Activated CD4-positive, alpha-beta T cell treated with anti-CD3 and anti-CD28 coated beads, Interleukin-2, amount 10 ng/mL, durations not matched to agents 24 days and 14 days (primary cell): ENCODE measurements around the gene CDA. TPM values are rescaled to one million over a fixed set of nuclear protein-coding genes. Genes with fewer than 3 reads are reported as not detected.

ENCODE experiments used
- DNase-seq: peaks from one replicate; pipeline ENCODE4 v3.0.0; 2022
- H3K27ac Mint-ChIP-seq: one replicate; pipeline ENCODE4 v1.8.0; 2022; ENCODE audit warnings: mild to moderate bottlenecking, mixed read lengths
- H3K27me3 Mint-ChIP-seq: one replicate; pipeline ENCODE4 v1.8.0; 2022; ENCODE audit warnings: mixed read lengths
- H3K36me3 Mint-ChIP-seq: one replicate; pipeline ENCODE4 v1.8.0; 2022; ENCODE audit warnings: low read depth, mild to moderate bottlenecking, mixed read lengths
- H3K4me1 Mint-ChIP-seq: one replicate; pipeline ENCODE4 v1.8.0; 2021; ENCODE audit warnings: mixed read lengths
- H3K4me3 Mint-ChIP-seq: one replicate; pipeline ENCODE4 v1.8.0; 2022; ENCODE audit warnings: mild to moderate bottlenecking, moderate library complexity, mixed read lengths
- H3K9me3 Mint-ChIP-seq: one replicate; pipeline ENCODE4 v1.8.0; 2021; ENCODE audit warnings: mixed read lengths
- intact Hi-C: fragments of 100-400 bp; cut with micrococcal nuclease; formaldehyde crosslinking; loops from one replicate; pipeline ENCODE4 v1.15.1; 2023
- total RNA-seq: library from RNA; stranded (reverse); gene quantifications from 2 replicates; pipeline ENCODE4 v1.2.3, GENCODE V29; 2022

Gene CDA
- total RNA-seq, 1 donor from 2014 or later: not detected

- Mint-ChIP-seq H3K4me3 (peak overlapping the region; percentile 85), H3K27ac (peak overlapping the region; percentile 60), H3K27me3 (peaks cover 8% of the 10 kb centered on the region), H3K36me3 (peaks cover 1% of the 10 kb centered on the region), H3K4me1 (peaks cover 7% of the 10 kb centered on the region), H3K9me3 (no peaks in the 10 kb centered on the region)
- intact Hi-C loops: loop anchor here (1.0 to 5.0 kb wide), 2 partner anchors 27 to 127 kb away; partner anchors contain the start of genes DDOST and MUL1
- peak; percentile 73 for DNase-seq
These were observed 45.2 kb downstream of the CDA start for GRCh38 chr1:20634065-20634593.

GRCh38 chr1:20634594-20635084 lies 45.7 kb downstream of the CDA start:
- H3K4me1 Mint-ChIP-seq: peaks cover 7% of the 10 kb centered on the region
- H3K27ac Mint-ChIP-seq: no peak overlapping the region
- H3K4me3 Mint-ChIP-seq: peak overlapping the region; percentile 85
- DNase-seq: peak; percentile 72
- no peaks in the 10 kb centered on the region for H3K9me3 Mint-ChIP-seq
- H3K36me3 Mint-ChIP-seq: peaks cover 1% of the 10 kb centered on the region
- H3K27me3 Mint-ChIP-seq: peaks cover 6% of the 10 kb centered on the region
- intact Hi-C loops: loop anchor here (1.0 to 5.0 kb wide), 2 partner anchors 27 to 127 kb away; partner anchors contain the start of genes DDOST and MUL1

DNA sequence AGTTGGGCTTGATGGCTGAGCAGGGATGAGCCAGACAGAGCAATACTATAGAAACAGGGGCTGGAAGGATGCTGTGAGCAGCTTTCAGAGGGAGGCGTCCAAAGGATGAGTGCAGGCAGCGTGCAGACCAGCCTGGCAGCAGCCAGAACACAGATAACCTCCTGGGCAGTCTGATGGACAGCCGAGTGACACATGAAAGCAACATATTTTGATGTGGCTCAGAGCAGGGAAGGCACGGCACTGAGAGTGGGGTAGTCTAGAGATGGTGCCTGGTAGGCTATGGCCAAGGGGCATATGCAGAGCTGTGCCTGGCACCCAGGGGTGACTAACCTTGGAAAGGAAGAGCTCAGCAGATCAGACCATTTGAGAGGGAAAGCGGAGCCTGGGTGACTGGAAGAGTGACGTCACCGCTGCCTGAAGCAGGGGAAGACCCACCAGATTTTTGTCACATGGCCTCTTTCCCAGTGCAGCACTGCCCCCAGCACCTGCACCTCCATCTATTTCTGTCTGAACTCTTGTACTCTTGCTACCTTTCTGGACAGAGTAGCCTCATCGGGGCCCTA lies 48.0 kb downstream of the CDA start:
- DNase-seq: no peak
- Mint-ChIP-seq H3K27ac (no peak overlapping the region), H3K27me3 (no peaks in the 10 kb centered on the region), H3K36me3 (peaks cover 1% of the 10 kb centered on the region), H3K4me3 (no peak overlapping the region), H3K4me1 (peaks cover 7% of the 10 kb centered on the region), H3K9me3 (no peaks in the 10 kb centered on the region)
- intact Hi-C loops: no loop called here

- no peak overlapping the region for H3K27ac Mint-ChIP-seq
- intact Hi-C loops: loop anchor here (1.0 kb wide), 2 partner anchors 65 to 118 kb away; no protein-coding TSS in a partner anchor
- no peak overlapping the region for H3K4me3 Mint-ChIP-seq
- no peaks in the 10 kb centered on the region for H3K27me3 Mint-ChIP-seq
- no peaks in the 10 kb centered on the region for H3K4me1 Mint-ChIP-seq
- DNase-seq: peak; percentile 89
- H3K36me3 Mint-ChIP-seq: peaks cover 1% of the 10 kb centered on the region
- no peaks in the 10 kb centered on the region for H3K9me3 Mint-ChIP-seq
These were observed 51.3 kb downstream of the CDA start for GRCh38 chr1:20640183-20640597.

DNA sequence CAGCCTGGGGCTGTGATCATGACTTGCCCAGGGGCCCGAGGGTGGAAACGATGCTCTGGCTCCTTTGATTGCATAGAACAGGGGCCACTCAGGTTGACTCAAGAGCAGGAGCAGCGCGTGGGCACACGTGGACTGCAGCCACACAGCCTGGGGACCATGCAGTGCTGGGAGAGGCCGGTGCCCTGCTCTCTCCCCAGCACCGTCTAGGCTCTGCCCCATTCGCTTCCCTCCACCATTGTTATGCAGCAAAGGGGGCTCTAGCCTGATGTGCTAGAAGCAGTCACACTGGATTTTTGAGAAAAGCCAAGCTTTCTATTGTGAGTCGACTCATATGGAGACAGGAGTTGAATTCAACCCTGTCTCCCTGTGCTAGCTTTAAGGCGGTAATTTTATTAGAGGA lies 53.1 kb downstream of the CDA start:
- no peaks in the 10 kb centered on the region for H3K9me3 Mint-ChIP-seq
- intact Hi-C loops: no loop called here
- H3K4me3 Mint-ChIP-seq: no peak overlapping the region
- peaks cover 1% of the 10 kb centered on the region for H3K36me3 Mint-ChIP-seq
- H3K27ac Mint-ChIP-seq: no peak overlapping the region
- no peaks in the 10 kb centered on the region for H3K4me1 Mint-ChIP-seq
- DNase-seq: no peak
- H3K27me3 Mint-ChIP-seq: no peaks in the 10 kb centered on the region

DNA sequence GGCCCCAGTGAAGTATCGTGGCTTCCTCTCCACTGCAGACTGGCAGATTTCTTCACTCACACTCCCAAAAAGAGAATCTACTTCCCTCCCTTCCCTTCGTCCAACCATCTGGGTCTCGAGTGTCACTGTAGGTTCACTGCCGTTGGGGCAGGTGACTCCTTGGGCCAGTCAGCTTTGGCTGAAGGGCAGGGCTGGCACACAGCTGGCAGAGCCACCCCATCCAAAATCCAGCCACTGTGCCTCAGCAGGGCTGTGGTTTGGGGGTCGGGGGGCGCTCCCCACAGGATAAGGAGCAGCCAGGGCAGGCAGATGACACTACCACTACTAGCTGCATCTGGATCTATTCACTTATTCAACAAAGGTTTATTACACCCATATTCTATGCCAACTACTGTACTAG lies 54.2 kb downstream of the CDA start:
- H3K36me3 Mint-ChIP-seq: peaks cover 1% of the 10 kb centered on the region
- intact Hi-C loops: no loop called here
- no peaks in the 10 kb centered on the region for H3K9me3 Mint-ChIP-seq
- no peaks in the 10 kb centered on the region for H3K27me3 Mint-ChIP-seq
- no peak overlapping the region for H3K4me3 Mint-ChIP-seq
- no peak overlapping the region for H3K27ac Mint-ChIP-seq
- no peak for DNase-seq
- H3K4me1 Mint-ChIP-seq: no peaks in the 10 kb centered on the region

- no peak overlapping the region for H3K27ac Mint-ChIP-seq
- no peaks in the 10 kb centered on the region for H3K9me3 Mint-ChIP-seq
- intact Hi-C loops: no loop called here
- no peak overlapping the region for H3K4me3 Mint-ChIP-seq
- no peaks in the 10 kb centered on the region for H3K4me1 Mint-ChIP-seq
- DNase-seq: no peak
- peaks cover 7% of the 10 kb centered on the region for H3K36me3 Mint-ChIP-seq
- H3K27me3 Mint-ChIP-seq: no peaks in the 10 kb centered on the region
These were observed 55.5 kb downstream of the CDA start for GRCh38 chr1:20644416-20644815.

DNA sequence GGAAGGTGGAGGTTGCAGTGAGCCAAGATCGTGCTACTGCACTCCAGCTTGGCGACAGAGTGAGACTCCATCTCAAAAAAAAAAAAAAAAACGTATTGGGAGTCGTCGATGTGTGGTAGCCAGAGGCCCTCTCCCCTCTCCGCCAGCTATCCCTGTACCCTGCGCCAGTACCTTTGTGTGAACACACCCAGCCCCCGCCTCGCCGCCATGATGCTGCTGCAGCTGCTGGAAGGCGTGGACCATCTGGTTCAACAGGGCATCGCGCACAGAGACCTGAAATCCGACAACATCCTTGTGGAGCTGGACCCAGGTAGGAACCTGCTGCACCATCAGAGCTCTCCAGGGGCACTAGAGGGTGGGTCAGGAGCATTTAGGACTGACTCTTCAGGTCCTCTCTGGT lies 56.5 kb downstream of the CDA start:
- Mint-ChIP-seq H3K4me1 (no peaks in the 10 kb centered on the region), H3K9me3 (no peaks in the 10 kb centered on the region), H3K27ac (no peak overlapping the region), H3K27me3 (no peaks in the 10 kb centered on the region), H3K36me3 (peaks cover 14% of the 10 kb centered on the region), H3K4me3 (no peak overlapping the region)
- intact Hi-C loops: no loop called here
- no peak for DNase-seq

GRCh38 chr1:20648438-20648837 lies 59.5 kb downstream of the CDA start:
- H3K9me3 Mint-ChIP-seq: no peaks in the 10 kb centered on the region
- no peaks in the 10 kb centered on the region for H3K27me3 Mint-ChIP-seq
- H3K4me1 Mint-ChIP-seq: no peaks in the 10 kb centered on the region
- peaks cover 38% of the 10 kb centered on the region for H3K36me3 Mint-ChIP-seq
- intact Hi-C loops: no loop called here
- no peak for DNase-seq
- no peak overlapping the region for H3K27ac Mint-ChIP-seq
- H3K4me3 Mint-ChIP-seq: no peak overlapping the region

GRCh38 chr1:20648946-20649345 lies 60.0 kb downstream of the CDA start:
- H3K27ac Mint-ChIP-seq: no peak overlapping the region
- H3K36me3 Mint-ChIP-seq: peaks cover 43% of the 10 kb centered on the region
- H3K9me3 Mint-ChIP-seq: no peaks in the 10 kb centered on the region
- no peak overlapping the region for H3K4me3 Mint-ChIP-seq
- intact Hi-C loops: no loop called here
- no peak for DNase-seq
- no peaks in the 10 kb centered on the region for H3K4me1 Mint-ChIP-seq
- no peaks in the 10 kb centered on the region for H3K27me3 Mint-ChIP-seq

- intact Hi-C loops: no loop called here
- Mint-ChIP-seq H3K27me3 (no peaks in the 10 kb centered on the region), H3K9me3 (no peaks in the 10 kb centered on the region), H3K27ac (no peak overlapping the region), H3K4me3 (no peak overlapping the region), H3K4me1 (peaks cover 5% of the 10 kb centered on the region), H3K36me3 (peaks cover 70% of the 10 kb centered on the region)
- no peak for DNase-seq
These were observed 63.4 kb downstream of the CDA start for GRCh38 chr1:20652300-20652699.

DNA sequence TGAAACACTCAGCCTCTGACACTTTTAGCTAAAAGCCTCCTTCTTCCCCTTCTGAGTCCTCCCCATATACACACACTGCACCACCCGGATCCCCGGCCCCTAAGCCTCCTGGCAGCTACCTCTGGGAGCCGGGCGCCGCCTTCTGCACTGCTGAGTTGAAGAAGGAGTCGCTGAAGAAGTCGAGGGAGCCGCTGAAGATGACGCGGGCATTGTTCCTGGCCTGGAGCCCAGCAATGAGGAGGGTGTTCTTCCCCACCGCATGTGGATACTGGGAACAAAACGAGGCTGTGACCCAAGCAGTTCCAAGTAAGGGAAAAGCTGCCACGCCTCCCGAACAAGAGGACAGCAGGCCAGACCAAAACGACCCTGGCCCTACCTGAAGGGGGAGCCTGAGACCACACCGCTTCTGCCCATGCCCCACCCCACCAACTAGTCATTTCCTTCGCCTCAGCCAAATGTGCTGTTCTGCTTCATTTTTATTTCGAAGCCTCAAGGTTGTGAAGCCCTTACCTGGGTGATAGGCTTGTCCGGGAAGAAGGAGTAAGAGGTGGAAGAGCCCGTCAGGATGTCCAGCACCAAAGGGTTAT lies 65.3 kb downstream of the CDA start:
- no peaks in the 10 kb centered on the region for H3K9me3 Mint-ChIP-seq
- DNase-seq: no peak
- H3K36me3 Mint-ChIP-seq: peaks cover 73% of the 10 kb centered on the region
- intact Hi-C loops: no loop called here
- no peaks in the 10 kb centered on the region for H3K27me3 Mint-ChIP-seq
- peaks cover 12% of the 10 kb centered on the region for H3K4me1 Mint-ChIP-seq
- H3K27ac Mint-ChIP-seq: no peak overlapping the region
- H3K4me3 Mint-ChIP-seq: no peak overlapping the region

DNA sequence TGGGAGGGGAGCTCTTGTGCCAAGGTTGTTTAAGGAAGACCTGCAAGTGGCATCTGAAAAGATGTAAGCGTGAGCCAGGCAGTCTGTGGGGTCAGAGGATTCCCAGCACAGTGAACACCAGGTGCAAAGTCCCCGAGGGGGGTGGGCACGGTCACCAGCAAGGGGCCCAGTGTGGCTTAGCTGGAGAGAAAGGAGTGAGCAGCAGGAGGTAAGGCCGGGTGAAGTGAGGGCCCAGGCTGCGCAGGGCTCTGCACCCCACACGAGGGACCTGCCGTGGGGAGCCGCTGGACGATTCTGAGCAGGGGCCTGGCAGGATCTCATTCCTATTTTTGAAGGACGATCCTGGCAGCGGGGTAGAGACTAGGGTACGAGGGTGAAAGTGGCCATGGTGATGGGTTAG lies 68.1 kb downstream of the CDA start:
- no peak overlapping the region for H3K4me3 Mint-ChIP-seq
- peaks cover 67% of the 10 kb centered on the region for H3K36me3 Mint-ChIP-seq
- intact Hi-C loops: no loop called here
- peaks cover 32% of the 10 kb centered on the region for H3K4me1 Mint-ChIP-seq
- no peak overlapping the region for H3K27ac Mint-ChIP-seq
- H3K27me3 Mint-ChIP-seq: no peaks in the 10 kb centered on the region
- no peak for DNase-seq
- H3K9me3 Mint-ChIP-seq: no peaks in the 10 kb centered on the region

GRCh38 chr1:20658166-20658915 lies 69.4 kb downstream of the CDA start:
- DNase-seq: no peak
- intact Hi-C loops: no loop called here
- H3K27me3 Mint-ChIP-seq: no peaks in the 10 kb centered on the region
- peaks cover 56% of the 10 kb centered on the region for H3K36me3 Mint-ChIP-seq
- H3K27ac Mint-ChIP-seq: no peak overlapping the region
- no peaks in the 10 kb centered on the region for H3K9me3 Mint-ChIP-seq
- peak overlapping the region; percentile 99 for H3K4me3 Mint-ChIP-seq
- H3K4me1 Mint-ChIP-seq: peaks cover 39% of the 10 kb centered on the region
